Measurements from ENCODE around the gene GRIA3.

Gene GRIA3
- total RNA-seq, result 0 reads per million in 3 experiments

DNA sequence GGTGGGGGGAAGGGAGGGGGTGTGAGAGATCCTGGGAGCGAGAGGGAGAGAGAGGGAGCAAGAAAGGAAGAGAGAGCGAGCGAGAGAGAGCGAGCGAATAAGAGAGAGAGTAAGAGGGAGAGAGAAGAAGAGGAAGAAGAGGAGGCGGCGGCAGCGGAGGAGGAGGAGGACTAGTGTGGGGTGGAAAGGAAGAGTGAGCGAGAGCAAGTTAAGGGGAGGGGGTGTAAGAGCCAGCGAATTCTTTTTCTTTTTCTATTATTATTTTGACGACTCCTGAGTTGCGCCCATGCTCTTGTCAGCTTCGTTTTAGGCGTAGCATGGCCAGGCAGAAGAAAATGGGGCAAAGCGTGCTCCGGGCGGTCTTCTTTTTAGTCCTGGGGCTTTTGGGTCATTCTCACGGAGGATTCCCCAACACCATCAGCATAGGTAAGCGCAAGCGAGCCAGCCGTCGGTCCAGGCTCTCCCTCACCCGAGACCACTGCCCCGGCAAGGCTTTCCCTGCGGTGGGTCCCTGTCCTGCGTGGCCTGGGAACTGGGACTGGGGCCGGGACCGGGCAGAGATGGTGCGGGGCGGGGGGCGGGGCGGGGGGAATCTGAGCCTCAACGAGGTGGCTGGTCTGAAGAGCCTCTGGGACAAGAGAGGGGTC is at the start of gene GRIA3:
Gene GRIA3 (plus strand): TSS at position 60 of the 647 bp plus-strand sequence. CDS start 258 bp downstream, at position 318.
- no peak for DNase-seq

DNA sequence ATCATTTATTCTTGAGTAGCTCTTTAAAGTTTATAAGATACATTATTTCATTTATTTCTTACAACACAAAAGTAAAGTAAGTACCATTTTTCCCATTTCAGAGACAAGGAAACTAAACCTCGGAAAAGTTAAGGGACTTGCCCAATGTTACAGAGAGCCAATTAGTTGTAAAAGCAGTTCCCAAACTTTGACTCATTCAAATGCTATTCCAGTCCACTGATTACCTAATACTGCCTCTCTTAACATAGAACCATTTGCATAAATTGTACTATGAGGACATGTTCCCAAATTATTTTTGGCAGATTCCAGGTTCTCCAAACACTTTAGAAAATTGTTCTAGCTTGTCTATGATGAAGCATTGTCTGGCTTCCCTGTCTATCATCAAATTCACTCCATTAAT is 45.6 kb upstream of the GRIA3 start:
- DNase-seq, result no peak

DNA sequence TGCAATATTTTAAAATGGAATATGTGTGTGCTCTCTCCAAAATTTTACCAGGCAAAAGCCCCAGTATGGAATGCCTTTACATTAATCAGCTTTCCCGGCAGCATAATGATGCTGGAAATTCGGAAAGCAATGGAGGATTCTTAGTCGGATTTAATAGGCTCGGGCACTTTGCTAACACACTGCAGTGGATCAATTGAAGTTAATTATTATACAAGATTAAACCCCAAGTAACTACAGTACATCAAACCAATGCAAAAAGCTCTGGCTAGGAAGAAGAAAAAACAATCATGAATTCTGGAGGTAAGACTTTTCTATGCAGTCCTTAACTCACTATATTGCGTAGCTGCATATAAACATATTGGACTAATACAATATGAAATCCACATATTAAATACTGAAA is 43.6 kb upstream of the GRIA3 start:
- no peak for DNase-seq

DNA sequence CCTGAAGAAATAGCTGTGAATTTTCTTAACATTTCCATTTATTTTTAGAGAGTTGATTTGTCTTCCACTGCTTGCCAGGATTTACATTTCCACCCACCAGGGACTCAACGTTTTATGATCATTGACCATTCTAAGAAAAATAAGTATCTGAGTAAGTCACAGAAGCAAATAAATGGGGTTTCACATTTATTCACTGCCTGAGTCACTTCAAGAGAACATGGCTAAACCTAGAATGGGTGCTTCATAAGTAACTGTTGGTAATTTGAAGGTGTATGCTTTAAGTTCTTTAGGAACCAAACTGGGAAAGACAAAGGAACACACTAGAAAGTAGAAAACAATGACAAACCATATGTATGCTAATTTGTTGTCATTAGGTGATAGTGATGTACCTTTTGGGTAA is 43.2 kb upstream of the GRIA3 start:
- DNase-seq, result no peak

DNA sequence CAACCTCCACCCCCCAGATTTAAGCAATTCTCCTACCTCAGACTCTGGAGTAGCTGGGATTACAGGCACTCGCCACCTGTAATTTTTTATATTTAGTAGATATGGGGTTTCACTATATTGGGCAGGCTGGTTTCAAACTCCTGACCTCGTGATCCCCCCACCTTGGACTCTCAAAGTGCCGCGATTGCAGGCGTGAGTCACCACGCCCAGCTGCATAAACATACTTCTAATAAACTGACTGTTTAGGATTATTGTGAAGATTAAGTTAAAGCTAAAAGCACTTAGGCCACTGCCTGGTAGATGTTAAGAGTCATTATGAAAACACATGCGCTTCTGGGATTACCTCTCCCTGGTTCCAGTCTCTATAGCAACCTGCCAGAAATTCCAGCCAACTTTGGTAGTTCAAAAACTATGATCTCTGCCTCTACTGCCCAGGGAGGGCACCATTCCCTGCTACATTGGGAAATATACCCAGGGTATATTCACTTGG is 30.2 kb upstream of the GRIA3 start:
- DNase-seq, result no peak

DNA sequence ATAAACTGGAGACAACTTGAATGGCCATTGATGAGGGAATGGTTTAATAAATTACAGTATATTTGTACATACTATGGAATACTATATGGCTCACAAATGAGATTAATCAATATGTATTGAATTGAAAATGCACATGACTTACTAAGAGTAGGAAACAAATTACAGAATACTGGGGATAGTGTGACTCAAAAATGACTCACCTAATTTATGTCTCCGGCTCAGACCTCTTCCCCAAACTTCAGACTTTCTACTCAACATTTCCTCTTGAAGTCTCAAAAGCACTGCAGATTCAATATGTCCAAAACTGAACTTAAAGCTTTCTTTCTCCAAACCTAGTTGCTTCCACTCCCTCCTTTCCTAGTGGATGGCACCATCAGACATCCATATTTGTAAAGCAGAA is 28.8 kb upstream of the GRIA3 start:
- DNase-seq, result no peak

DNA sequence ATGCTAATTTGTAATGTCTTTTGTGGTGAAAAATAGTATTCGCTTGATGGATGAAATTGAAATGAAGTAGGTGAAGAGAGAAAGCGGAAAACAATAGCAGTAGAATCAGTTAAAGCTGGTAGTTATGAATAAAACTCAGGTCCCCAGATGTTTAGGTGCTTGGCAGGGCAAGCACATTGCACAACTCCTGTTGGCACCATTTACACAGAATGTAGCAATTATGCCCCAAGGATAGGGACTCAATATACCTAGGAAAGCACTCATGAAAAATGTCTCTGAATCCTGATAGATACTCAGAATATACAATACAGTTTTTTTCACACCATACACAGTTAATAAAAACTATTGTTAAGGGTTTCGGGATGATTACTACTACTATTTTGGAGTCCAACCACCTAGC is 26.5 kb upstream of the GRIA3 start:
- no peak for DNase-seq

DNA sequence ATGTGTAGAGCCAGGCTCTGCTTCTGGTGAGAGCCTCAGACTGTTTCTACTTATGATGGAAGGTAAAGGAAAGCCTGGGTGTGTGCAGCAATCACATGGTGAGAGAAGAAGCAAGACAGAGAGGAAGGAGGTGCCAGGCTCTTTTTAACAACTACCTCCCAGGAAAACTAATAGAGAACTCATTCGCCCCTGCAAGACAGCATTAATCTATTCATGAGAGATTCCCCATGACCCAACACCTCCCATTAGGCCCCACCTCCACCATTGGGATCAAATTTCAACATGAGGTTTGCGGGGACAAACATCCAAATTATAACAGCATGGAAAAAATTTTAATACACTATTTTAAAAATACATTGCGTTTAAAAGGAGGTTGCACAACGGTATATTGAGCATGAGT is 24.7 kb upstream of the GRIA3 start:
- no peak for DNase-seq

DNA sequence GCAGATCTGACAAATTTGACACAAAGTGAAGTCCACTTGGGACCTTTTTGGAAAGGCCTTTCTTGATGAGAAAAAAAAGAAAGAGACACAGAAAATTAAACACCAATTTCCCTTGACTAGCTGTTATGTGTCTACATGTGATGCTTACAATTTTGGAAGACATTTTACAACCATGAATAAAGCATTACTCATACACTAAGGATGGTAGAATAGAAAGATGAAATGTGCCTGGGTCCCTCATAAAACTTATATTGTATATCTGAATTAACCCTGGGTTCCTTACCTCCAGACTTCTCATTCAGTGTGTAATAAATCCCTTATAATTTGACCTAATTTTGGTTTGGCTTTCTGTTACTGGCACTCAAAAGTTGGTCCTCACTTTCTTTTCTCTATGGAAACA is 16.5 kb upstream of the GRIA3 start:
- no peak for DNase-seq

DNA sequence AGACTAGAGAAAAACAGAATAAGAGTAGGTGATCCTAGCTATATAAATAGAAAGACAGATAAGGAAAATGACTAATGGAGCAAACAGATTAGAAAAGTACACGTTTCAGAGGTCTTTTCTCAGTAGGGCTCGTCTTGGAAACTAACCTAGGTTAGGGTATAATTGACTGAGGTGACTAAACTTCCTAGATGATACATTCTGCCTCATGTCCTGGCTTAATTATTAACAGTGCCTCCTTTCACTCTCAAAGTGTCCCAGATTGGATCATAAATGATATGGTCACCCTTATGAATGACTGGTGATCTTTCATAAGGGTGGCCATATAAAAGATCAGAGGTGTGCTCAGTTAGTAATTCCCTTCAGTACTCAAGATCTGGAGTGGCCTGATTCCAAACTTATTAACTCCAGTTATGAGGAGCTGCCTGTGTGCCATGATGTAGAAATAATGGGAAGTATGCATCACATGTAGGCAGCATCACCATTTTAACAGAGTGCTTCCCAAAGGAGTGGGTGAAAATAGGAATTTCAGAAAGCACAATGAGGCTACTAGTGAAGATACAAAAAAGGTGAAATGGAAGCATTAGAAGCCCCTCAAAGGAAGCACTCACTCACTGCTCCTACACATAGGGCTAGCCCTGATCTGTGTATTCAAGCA is 14.7 kb upstream of the GRIA3 start:
- DNase-seq, result no peak

DNA sequence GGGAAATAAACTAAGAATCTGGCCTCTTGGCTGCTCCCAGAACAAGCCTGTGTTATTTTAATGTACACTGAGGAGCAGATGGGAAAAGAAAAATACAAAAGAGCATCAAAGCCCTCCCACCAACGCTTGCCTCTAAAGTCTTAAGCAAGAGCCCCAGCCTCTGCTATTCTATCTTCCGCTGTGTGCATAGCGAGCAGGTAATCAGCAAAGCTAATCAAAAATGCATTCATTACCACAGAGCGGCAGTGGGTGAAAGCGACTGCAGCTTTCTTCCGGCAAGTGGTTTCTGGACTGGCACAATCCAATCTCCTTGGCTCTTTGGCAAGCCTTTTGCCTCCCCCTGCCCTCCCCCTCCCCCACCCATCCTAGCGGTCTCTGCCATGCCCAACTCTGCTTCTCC is 13.5 kb upstream of the GRIA3 start:
- no peak for DNase-seq

DNA sequence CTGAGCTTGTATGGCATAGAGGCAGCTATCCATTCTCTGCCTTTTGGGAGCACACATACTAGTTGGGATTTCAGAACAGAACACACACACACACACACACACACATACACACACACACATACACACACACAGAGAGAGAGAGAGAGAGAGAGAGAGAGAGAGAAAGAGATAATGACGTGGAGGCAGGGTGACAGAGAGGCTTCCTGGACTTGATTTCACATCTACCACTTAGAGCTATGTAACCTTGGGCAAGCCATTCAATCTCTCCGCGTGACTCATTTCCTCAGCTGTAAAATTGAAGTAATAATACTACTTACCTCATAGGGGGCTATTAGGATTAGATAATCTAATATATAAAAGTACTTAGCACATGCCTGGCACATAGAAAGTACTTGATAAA is 12.3 kb upstream of the GRIA3 start:
- no peak for DNase-seq

DNA sequence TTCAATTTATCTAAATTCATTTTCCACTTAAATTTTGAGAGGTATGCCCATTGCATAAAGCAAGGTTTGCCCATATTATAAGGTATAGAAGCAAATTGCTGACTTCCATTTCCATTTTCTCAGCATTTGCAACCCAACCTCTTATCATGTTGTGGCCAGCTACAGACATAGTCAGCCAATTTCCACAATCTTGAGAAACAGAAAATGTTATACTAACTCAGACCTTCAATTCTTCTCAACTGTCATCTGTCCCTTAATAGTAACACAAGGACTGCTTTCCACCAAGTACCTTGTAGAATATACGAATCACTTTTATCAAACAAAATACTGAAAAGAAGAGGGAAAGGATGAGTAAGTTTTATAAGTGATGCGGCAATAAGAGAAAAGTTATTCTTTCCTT is 11.2 kb upstream of the GRIA3 start:
- DNase-seq, result no peak

DNA sequence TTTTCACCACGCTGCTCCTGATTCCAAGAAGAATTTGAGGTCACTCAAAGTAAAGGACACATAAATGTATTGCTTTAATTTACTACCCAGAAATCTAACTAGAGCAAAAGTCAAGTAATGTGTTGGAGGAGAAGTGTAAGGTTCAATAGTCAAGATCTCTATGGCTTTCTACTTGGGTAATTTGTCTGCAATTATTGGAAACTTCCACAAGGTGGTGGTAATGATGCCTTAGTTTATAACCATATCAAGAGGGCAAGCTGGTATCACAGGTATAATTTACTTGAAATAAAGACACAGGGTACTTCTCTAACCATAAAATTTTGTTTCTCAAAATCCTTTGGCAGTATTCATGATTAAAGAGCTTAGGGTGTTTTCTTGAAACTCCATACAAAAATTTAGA is 10.2 kb upstream of the GRIA3 start:
- no peak for DNase-seq

DNA sequence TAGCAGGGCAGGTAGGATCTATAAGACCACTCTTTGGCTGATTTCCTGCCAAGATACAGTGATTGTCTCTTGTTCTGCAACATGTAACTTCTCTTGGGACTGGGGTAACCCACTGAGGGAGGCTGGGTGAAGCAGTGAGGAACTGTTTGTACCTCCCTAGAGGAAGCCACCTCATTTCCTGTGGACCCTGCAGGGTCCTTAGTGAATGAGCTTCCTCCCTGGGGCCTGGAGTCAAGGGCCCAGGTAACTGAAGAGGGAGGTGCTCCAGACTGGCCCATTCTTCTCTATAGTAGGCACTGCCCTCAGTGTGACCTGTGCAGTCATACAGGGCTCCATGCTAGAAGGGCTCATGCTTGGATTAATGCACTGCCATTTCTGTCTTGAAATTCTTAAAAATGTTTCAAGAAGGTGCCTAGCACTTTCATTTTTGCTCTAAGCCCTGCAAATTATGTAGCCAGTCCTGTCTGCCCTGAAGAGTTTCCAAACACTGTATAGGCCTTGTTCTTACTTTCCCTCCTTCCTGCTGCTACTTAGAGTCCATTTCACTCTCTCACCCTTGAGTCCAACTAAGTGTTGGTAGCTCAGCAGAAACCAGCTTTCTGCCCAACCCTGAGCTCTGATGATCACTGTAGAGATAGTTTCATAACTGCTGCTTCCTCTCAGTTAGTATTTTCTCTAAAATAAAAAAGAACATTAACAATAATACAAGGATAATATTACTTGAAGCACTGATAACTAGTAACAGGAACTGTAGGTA is 8.5 kb upstream of the GRIA3 start:
- DNase-seq, result no peak

DNA sequence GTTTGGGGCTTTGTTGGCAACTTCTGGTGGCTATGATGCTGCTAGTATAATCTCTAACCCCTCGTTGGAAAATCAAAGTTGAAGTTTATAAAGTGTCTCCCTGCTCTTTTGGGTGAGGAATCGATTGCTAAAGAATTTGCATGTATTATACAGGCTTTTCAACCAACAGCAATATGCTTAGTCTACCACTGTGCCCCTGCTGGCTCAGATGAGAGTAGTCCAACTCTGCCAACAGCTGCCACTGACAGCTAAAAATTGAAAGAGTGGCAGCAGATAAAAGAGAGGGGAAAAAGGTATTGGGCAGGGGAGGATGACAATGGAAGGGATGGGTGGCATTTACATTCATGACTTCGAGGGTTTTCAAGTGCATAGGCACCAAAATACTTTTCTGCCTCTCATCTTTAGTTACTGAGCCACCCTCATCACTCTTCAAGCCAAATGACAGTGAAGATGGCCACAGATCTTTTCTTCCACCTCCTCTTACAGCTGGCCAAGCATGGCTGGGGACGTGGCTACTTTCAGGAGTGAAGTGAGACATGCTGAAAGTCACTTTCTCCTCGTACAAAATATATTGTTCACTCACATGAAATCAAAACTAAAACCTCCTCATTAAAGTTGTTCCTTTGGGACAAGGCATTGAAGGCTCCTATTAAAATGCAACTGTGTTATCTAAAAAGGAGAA is 2.7 kb upstream of the GRIA3 start:
- DNase-seq, result no peak

DNA sequence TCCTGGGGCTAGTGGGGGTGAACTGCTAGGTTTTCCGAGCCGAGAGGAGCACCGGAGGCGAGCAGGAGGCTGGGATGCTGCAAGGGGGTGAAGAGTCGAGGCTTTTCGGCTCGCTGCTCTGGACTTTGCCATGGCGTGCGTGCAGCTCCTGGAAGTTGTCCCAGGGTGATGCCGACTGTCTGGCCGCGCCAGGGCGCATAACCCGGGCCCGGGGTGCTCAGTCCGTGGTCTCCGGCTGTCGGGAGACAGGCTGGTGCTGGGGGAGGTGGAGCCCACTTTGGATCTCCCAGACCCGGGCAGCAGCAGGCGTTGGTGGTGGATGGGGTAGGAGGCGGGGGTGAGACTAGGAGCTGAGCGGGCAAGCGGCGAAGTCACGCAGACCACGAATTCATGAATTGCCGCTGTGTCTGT is 793 bp downstream of the GRIA3 start:
- DNase-seq, result no peak

DNA sequence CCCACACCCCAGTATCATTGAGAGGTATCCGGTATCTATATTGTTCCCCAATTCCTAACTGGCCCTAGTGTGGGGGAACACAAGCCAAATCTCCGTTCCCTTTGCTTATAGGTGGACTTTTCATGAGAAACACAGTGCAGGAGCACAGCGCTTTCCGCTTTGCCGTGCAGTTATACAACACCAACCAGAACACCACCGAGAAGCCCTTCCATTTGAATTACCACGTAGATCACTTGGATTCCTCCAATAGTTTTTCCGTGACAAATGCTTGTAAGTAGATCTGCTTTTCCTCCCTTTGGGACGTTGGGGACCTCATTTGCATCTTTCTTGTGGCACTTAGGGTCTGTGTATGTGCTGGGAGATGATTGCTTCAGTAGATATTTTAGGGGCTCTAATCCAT is 1.6 kb downstream of the GRIA3 start:
- DNase-seq, result no peak

DNA sequence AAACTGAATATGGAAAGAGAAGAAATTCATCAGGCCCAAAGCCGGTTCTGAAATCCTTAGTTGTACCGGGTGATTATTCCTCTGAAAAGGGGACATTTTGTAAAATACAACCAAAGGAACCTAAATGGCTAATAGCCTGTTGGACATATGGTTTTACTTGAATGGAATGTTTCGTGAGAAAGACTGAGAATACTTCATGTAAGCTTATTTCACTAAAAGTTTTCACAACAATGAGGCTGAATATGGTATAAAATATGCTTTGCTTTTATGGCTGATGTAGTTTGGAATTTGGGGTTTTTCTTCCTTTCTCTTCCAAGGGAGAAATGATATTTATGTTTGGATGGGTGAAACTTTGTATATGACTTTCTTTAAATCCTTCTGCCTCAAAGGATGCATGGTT is 2.7 kb downstream of the GRIA3 start:
- DNase-seq, result no peak

DNA sequence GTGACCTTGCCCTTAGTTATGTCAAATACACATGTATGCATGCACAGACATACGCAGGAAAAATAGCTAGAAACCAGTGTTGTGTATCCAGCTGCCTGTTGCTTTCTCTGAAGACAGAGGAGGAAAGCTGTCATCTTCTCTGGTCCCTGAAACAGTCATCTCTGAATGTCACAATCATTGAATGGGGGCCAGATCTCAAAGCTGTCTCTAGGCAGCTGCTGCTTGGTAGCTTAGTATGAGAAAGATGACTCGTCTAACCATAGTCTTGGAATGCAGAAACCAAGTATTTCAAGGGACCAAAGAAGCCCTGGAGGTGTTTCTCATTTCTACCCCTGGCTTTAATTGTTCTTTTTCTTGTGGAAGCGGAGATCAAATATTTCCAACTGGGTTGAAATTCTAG is 4.0 kb downstream of the GRIA3 start:
- no peak for DNase-seq

DNA sequence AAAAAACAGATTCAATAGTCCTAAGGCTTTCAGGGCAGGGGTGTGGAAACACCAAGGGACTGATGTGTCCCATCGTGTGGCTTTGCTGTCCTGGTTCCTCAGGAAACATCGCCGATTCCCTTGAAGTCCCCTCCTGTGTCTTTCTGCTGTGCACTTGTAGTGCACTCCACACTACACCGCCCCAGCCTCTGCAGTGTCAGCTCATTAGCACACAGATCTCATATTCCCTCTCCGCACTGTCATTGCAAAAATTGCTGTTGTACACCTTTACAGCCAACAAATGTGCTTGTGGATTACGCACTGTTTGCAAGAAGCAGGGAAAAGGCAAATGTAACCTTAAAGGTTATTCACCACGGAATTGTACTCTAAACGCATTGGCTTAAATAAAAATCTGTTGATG is 5.3 kb downstream of the GRIA3 start:
- DNase-seq, result no peak

DNA sequence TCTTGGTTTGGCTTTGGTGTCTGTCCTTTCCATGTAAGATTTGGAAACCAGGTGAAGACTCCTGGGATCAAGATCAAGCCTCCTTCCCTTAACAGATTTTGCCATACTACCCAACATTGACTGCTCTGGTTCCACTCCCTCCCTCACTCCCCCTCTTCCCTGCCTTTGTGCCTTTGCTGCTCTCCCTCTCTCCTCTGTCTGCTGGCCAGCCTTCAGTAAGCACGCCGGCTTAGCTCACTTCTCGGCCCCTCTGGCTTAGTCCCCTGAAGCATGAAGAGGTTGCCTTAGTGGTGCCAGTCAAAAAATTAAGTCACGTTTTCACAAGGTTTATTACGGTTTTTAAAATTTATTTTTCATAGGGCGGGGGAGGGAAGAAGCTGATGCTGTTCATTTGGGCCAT is 6.0 kb downstream of the GRIA3 start:
- no peak for DNase-seq

DNA sequence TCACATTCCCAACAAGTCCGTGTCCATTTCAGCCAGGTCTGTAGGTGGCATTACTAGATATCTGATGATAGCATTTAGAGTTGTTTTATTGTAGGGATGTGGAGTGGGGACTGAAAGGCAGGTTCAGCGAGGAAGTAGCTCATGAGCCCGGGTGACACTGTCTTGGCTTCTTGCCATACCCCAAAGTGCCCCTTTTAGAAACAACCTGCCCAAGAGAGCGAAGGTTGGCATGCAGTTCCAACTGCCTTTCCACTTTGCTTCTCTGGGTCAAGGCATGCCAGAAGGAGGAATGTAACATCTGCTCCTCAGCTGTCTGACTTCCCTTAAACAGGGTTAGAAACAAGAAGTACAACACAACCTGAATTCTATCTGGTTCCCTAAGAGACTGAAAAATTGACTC is 9.0 kb downstream of the GRIA3 start:
- no peak for DNase-seq

DNA sequence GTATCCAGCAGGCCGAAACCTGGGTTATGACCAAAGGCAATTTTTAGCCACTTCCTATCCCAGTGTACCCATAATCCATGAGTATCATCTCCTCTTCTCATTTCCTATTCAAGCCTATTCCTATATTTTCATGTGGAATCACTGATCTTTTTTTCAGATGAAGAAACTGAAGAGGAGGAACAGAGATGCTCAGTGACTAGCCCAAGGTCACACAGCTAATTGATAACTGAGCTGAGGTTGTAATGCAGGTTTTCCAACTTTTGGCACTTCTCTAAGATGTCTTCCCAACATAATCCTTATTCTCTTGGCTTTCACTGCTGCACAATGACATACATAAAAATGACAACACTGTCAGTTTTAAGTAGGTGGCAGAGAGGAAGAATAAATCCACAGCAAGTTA is 15.3 kb downstream of the GRIA3 start:
- DNase-seq, result no peak
